Gastrocnemius medialis (tissue), 4 donors: Measurements from ENCODE around the gene ANKRD16. TPM values are rescaled to one million over a fixed set of nuclear protein-coding genes. Genes with fewer than 3 reads are reported as not detected.

Experiments used
- ATAC-seq, 2 donors: fragments of 150-250 bp; one replicate each; pipeline ENCODE4 v1.9.1; 2016
- DNase-seq, 2 donors: peaks; one replicate each; pipeline ENCODE4 v3.0.0-alpha.2; 2019
- H3K27ac ChIP-seq, 4 donors: fragments of 200-600 bp; sonication (generic); 1 replicate in 1 of 4; 2 replicates in 3 of 4; pipeline ENCODE4 v1.5.1; 2016 to 2018; ENCODE audit warnings: mild to moderate bottlenecking in 2 of 4, moderate library complexity in 1 of 4
- H3K27me3 ChIP-seq, 3 donors: fragments of 200-600 bp; sonication (generic) in 2 of 3; 1 replicate in 1 of 3; 2 replicates in 2 of 3; pipeline versions ENCODE4 v1.5.1 to v1.6.0; 2016 to 2019; ENCODE audit warnings: mild to moderate bottlenecking in 1 of 3, moderate library complexity in 1 of 3
- H3K36me3 ChIP-seq, 2 donors: fragments of 200-600 bp; sonication (generic) in 1 of 2; one replicate each; pipeline ENCODE4 v1.5.1; 2017 to 2018
- H3K4me1 ChIP-seq, 2 donors: fragments of 200-600 bp; sonication (generic) in 1 of 2; one replicate each; pipeline ENCODE4 v1.5.1; 2016 to 2017; ENCODE audit warnings: mild to moderate bottlenecking in 2 of 2
- H3K4me3 ChIP-seq, 4 donors: fragments of 200-600 bp; sonication (generic) in 3 of 4; 1 replicate in 1 of 4; 2 replicates in 3 of 4; pipeline ENCODE4 v1.5.1; 2016 to 2019; ENCODE audit warnings: mild to moderate bottlenecking in 2 of 4
- H3K9me3 ChIP-seq, 3 donors: fragments of 200-600 bp; sonication (generic) in 2 of 3; 1 replicate in 1 of 3; 2 replicates in 2 of 3; pipeline ENCODE4 v1.5.1; 2016 to 2019
- POLR2A ChIP-seq, 2 donors: fragments of 450-650 bp; IDR thresholded peaks; one replicate each; pipeline ENCODE4 v1.6.1; 2017; ENCODE audit warnings: antibody characterized with exemption in 2 of 2, mild to moderate bottlenecking in 2 of 2, moderate library complexity in 2 of 2
- in situ Hi-C, 4 donors: fragments of 200-750 bp; cut with MboI; loops; one replicate each; pipeline versions ENCODE4 v1.15.0 to v1.8.0; 2017; ENCODE audit warnings: low sequenced_read_pairs in 4 of 4
- intact Hi-C: fragments of 100-400 bp; cut with DNase I; formaldehyde crosslinking; loops from one replicate; pipeline ENCODE4 v1.15.1; 2023; ENCODE audit warnings: low total_unique reads
- total RNA-seq, 4 donors: library from RNA; depleted of rRNA; stranded (reverse); fragments of >200 nt; gene quantifications; one replicate each; pipeline versions ENCODE4 v1.1.0 to v1.2.3, GENCODE V29; 2016
- TF ChIP-seq, protein P1 (sequence below), 5 experiments: fragments of 450-650 bp in 3 of 5; fragments of 200-600 bp in 2 of 5; sonication (generic) in 2 of 5; IDR thresholded peaks in 4 of 5; conservative IDR thresholded peaks in 1 of 5; 1 replicate in 4 of 5; 2 replicates in 1 of 5; pipeline ENCODE4 v1.5.1; 2016 to 2019; ENCODE audit warnings: antibody characterized with exemption in 5 of 5, mild to moderate bottlenecking in 3 of 5, moderate library complexity in 3 of 5

ANKRD16 gene
- total RNA-seq, 4 donors from 2014 or later, result 1.4 to 5.4 (median 3.8) TPM

DNA sequence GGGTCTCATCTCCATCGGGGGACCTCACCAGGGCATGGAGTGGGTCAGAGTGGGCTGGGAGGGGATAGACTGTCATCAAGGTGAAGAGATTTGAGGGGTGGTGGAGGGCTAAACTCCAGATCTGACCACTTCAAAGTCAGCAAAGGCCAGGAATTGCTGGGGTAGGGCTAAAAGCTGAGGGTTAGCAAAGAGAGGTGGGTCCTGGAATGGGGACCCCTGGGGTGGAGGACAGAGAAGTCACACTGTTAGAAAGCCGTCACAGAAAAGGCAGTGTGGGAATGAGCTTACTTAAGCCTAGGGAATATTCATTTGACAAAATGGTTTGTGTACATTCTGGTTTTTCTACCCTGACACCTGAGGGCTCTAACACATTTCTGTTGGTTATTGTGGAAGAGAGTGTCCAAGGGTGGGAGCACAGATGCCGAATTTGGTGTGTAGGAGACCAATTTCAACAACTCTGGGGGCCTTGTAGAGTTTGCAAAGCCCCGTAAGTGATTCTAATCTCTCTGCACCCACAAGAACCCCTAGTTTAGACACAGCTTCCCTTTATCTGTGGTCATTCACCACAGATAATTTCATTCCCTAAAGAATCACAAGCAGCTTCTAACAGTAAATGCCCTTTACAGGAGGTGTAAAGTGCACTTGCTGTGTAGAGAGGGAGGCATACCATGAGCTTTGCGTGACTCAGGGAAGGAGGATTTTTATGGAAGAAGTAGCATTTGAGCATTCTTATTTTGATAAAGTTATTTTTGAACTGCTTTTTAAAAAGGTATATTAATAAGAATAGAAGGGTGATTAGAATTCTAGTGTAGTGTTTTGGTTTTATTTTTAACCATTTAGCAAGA, 6.7 kb upstream of the ANKRD16 start:
- H3K4me1 ChIP-seq, result peaks cover 16 to 22% of the 10 kb centered on the region in 2 donors
- H3K9me3 ChIP-seq, result no peaks in the 10 kb centered on the region
- H3K27ac ChIP-seq, result no peak overlapping the region
- DNase-seq (no peak), ATAC-seq (no peak)
- in situ Hi-C loops (no loop called here), intact Hi-C loops (no loop called here)
- H3K4me3 ChIP-seq, result no peak overlapping the region
- H3K27me3 ChIP-seq, result no peaks in the 10 kb centered on the region
- TF ChIP-seq POLR2A (IDR thresholded peaks at IDR 0.05), result no peak
- TF ChIP-seq, protein P1, sequence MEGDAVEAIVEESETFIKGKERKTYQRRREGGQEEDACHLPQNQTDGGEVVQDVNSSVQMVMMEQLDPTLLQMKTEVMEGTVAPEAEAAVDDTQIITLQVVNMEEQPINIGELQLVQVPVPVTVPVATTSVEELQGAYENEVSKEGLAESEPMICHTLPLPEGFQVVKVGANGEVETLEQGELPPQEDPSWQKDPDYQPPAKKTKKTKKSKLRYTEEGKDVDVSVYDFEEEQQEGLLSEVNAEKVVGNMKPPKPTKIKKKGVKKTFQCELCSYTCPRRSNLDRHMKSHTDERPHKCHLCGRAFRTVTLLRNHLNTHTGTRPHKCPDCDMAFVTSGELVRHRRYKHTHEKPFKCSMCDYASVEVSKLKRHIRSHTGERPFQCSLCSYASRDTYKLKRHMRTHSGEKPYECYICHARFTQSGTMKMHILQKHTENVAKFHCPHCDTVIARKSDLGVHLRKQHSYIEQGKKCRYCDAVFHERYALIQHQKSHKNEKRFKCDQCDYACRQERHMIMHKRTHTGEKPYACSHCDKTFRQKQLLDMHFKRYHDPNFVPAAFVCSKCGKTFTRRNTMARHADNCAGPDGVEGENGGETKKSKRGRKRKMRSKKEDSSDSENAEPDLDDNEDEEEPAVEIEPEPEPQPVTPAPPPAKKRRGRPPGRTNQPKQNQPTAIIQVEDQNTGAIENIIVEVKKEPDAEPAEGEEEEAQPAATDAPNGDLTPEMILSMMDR (IDR thresholded peaks at IDR 0.05 in 4 of 5, conservative IDR thresholded peaks at IDR 0.05 in 1 of 5), result no peak
- peaks cover 0 to 31% of the 10 kb centered on the region in 2 donors for H3K36me3 ChIP-seq

DNA sequence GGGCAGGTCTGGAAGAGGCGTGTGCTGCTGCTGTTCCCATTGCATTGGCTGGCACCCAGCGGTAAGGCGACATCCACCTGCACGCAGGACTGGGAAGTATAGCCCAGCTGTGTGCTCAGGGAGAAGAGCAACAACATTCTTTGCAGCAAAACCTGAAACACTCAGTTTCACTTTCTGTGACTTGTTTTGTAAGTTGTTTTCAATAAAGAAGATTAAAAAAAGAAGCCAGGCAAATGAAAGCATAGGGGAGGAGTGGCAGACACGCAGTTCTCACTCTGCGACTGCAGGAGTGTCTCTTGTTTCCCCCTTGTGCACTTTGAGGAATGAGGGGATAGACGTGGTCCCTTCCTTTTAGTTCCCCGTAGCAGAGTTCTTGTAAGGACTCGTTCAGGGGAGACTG, 6.1 kb upstream of the ANKRD16 start:
- Histone ChIP-seq H3K27ac (no peak overlapping the region), H3K4me3 (no peak overlapping the region), H3K4me1 (peaks cover 23 to 28% of the 10 kb centered on the region in 2 donors), H3K9me3 (no peaks in the 10 kb centered on the region), H3K36me3 (peaks cover 0 to 31% of the 10 kb centered on the region in 2 donors), H3K27me3 (no peaks in the 10 kb centered on the region)
- in situ Hi-C loops, result no loop called here
- intact Hi-C loops, result no loop called here
- DNase-seq (no peak), ATAC-seq (no peak)
- no peak for TF ChIP-seq POLR2A (IDR thresholded peaks at IDR 0.05)
- TF ChIP-seq, protein P1 (IDR thresholded peaks at IDR 0.05 in 4 of 5, conservative IDR thresholded peaks at IDR 0.05 in 1 of 5), result no peak

DNA sequence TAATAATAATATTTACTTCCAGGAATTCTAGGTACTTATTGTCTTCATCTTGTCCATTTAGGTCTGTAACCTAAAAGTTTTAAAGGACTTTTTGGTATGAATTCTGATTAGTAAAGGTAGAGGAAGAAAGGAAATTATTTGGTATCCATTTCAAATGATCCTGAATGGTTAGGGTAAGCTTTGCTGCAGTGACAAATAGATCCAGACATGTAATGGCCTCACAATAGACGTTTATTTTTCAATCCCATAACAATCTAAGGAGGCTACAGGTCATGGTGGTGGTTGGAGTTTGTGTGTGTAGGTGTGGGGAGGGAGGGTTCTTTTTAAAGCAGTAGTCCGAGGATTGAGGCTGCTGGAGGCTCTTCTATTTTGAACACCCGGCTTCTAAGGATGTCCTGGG, 5.7 kb upstream of the ANKRD16 start:
- peaks cover 24 to 29% of the 10 kb centered on the region in 2 donors for H3K4me1 ChIP-seq
- no peak for ATAC-seq
- in situ Hi-C loops (no loop called here), intact Hi-C loops (no loop called here)
- H3K9me3 ChIP-seq, result no peaks in the 10 kb centered on the region
- no peak overlapping the region for H3K27ac ChIP-seq
- H3K4me3 ChIP-seq, result no peak overlapping the region
- no peaks in the 10 kb centered on the region for H3K27me3 ChIP-seq
- H3K36me3 ChIP-seq, result peaks cover 0 to 31% of the 10 kb centered on the region in 2 donors
- TF ChIP-seq POLR2A (IDR thresholded peaks at IDR 0.05), result no peak
- TF ChIP-seq, protein P1 (IDR thresholded peaks at IDR 0.05 in 4 of 5, conservative IDR thresholded peaks at IDR 0.05 in 1 of 5), result no peak
- no peak for DNase-seq

DNA sequence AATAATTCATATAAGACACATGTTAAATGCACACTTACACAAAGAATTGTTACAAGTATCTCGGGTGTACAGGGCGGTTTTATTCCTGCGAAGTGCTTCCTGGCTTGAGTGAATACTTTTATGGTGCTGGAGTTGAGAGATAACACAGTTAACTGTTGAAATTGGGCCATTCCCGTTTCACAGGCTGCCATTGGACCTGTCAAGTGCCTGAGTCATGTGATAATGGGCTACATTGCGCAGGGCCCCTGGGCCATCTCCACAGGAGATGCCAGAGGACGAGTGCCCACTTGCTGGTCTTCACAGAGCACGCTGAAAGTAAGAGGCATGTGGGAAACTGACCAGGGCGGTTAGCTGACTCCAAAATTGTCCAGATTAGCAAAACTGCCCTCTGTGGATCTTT, 5.2 kb upstream of the ANKRD16 start:
- Histone ChIP-seq H3K4me1 (peaks cover 24 to 29% of the 10 kb centered on the region in 2 donors), H3K4me3 (no peak overlapping the region), H3K27me3 (no peaks in the 10 kb centered on the region), H3K27ac (peak overlapping the region in 1 of 4 donors; percentile 2), H3K9me3 (no peaks in the 10 kb centered on the region), H3K36me3 (peaks cover 0 to 31% of the 10 kb centered on the region in 2 donors)
- in situ Hi-C loops (no loop called here), intact Hi-C loops (loop anchor here (5.0 kb wide), 1 partner anchor 192 kb away; the partner anchor contains the start of gene RBM17)
- DNase-seq (no peak), ATAC-seq (no peak)
- no peak for TF ChIP-seq POLR2A (IDR thresholded peaks at IDR 0.05)
- TF ChIP-seq, protein P1 (IDR thresholded peaks at IDR 0.05 in 4 of 5, conservative IDR thresholded peaks at IDR 0.05 in 1 of 5), result no peak
